GM19238 (cell line): Measurements from ENCODE around the gene TRPM6.

ENCODE experiments used
- DNase-seq: peaks from one replicate; pipeline ENCODE4 v3.0.0; 2011; ENCODE audit warnings: low spot score; ENCODE audit not compliant: insufficient read length

The TRPM6 gene

DNA sequence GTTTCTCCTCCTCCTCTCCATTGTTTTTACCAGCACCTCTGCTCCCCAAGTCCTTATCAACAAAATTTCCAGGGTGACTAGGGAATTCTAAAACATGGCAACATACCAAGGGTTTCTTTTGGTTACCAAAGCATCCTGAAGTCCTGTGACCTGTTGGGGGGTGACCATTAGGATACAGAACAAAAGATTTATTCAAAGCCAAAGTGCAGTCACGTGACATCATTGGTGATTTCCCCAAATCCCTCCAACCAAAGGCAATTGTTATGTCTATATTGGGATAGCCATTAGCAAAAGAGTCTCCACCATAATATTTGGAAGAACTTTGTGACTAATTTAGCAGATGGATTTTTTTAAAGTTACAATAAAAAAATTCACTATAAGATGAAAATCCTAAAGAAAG is 168.4 kb downstream of the TRPM6 start:
- no peak for DNase-seq

DNA sequence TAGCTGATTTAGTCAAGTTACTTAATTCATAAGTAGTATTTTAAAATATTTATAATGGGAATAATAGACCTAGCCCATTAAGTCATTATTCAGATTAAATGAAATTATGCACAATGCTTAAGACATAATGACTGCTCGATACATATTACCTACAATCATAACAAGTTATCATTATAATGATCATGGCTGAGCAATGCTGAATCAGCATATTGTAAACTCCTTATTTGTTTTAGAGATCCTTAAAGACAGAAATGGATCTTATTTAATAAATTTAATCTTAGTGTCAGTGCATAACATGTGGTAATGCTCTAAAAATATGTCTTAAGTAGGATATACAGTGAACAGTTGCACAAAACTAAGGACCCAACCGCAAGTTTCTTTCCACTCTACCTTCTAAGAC is 169.0 kb downstream of the TRPM6 start:
- no peak for DNase-seq

- DNase-seq = no peak
Observed at GRCh38 chr9:74711341-74711740, 176.4 kb downstream of the TRPM6 start.

GRCh38 chr9:74697535-74697934 is 190.2 kb downstream of the TRPM6 start:
- no peak for DNase-seq

- no peak for DNase-seq
Observed at GRCh38 chr9:74696520-74696919, 191.2 kb downstream of the TRPM6 start.

DNA sequence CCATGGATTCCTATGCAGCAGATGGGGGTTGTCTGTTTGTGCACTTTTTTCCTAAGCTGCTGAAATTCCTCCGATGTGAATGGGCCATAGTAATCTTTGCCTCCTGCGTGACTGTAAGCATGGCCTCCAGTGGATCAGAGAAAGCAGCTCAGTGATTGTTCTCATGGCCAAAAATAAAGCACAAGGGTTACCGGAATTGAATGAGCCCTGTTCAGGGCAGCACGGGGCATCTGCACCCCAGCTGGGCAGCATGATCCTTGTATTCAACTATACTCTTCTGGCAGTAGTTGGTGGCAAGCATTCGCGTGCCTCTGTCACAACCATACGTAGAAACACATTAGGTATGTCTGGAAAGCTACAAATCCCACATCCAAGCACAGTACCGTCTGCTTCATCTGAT is 196.7 kb downstream of the TRPM6 start:
- DNase-seq = no peak

DNA sequence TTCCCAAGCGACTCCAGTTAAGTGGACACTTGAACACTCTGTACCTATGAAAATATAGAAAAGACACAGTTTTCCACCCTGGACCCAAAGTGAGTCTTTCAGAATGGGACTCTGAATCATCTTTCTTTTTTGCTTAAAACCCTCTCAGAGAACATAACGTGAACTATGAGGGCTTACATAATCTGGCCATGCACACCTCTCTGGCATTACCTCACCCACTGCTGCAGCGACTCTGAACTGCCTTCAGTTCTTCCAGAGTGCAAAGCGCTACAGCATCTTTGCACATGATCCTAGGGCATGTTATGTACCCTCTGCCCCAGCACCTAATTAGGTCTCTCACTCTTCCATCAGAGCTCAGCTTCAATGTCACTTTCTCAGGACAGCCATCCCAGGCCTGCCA is 204.4 kb downstream of the TRPM6 start:
- DNase-seq = no peak

GRCh38 chr9:74681906-74682305 is 205.8 kb downstream of the TRPM6 start:
- DNase-seq = no peak

DNA sequence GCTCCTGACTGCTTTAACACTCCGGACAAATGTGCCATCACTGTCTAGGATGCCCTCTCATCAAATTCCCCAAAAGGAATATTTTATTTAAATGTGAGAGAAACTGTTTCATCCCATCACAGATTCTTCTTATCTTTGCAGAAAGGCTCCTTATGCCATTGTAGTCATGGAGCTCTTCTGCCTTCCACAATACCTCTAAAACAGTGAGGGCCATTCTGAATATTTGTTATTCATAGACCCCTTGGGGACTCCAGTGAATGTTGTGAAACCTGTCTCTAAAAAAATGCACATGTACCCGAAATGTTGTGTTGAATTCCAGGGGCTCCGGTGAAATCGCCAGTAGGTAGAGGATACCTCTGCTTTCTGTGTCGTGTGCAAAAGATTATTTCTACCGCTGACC is 213.6 kb downstream of the TRPM6 start:
- DNase-seq = no peak
